Keratinocyte (primary cell): ENCODE measurements around the gene MED17. TPM values are rescaled to one million over a fixed set of nuclear protein-coding genes. Genes with fewer than 3 reads are reported as not detected.

Experiments used
- DNase-seq: peaks from one replicate; pipeline ENCODE4 v3.0.0-alpha.2; 2011; ENCODE audit warnings: low read depth, missing footprints, low spot score
- FAIRE-seq: peaks from 2 replicates; lab custom pipeline; 2011; peaks lifted over from hg19 to GRCh38; lab: Jason Lieb, UNC
- H2AFZ ChIP-seq: 2 replicates; pipeline ENCODE4 v1.6.0; 2012; ENCODE audit warnings: low read length, control low read depth, inconsistent platforms; ENCODE audit not compliant: control insufficient read depth
- H3K27ac ChIP-seq: 2 replicates; pipeline ENCODE4 v1.5.1; 2011; ENCODE audit warnings: low read length; ENCODE audit not compliant: control insufficient read depth, insufficient read depth
- H3K27me3 ChIP-seq: 3 replicates; pipeline ENCODE4 v1.6.0; 2011; ENCODE audit warnings: low read length; ENCODE audit not compliant: control insufficient read depth, insufficient read depth; ENCODE audit errors: extremely low read depth
- H3K36me3 ChIP-seq, 2 experiments: 2 replicates in 1 of 2; 3 replicates in 1 of 2; pipeline ENCODE4 v1.5.1; 2011; ENCODE audit warnings: low read length in 2 of 2, mild to moderate bottlenecking in 1 of 2; ENCODE audit not compliant: control insufficient read depth in 2 of 2, insufficient read depth in 2 of 2; ENCODE audit errors: extremely low read depth in 1 of 2
- H3K4me1 ChIP-seq: 3 replicates; pipeline ENCODE4 v1.5.1; 2011; ENCODE audit warnings: low read length; ENCODE audit not compliant: control insufficient read depth, insufficient read depth; ENCODE audit errors: extremely low read depth
- H3K4me2 ChIP-seq: 3 replicates; pipeline ENCODE4 v1.6.0; 2011; ENCODE audit warnings: low read depth, low read length; ENCODE audit not compliant: control insufficient read depth, insufficient read depth; ENCODE audit errors: extremely low read depth
- H3K4me3 ChIP-seq, 3 experiments: fragments of 200-600 bp in 1 of 3; sonication (generic) in 1 of 3; 2 replicates in 2 of 3; 3 replicates in 1 of 3; pipeline ENCODE4 v1.5.1; 2011 to 2016; ENCODE audit warnings: low read length in 3 of 3, mild to moderate bottlenecking in 3 of 3, control low read depth in 2 of 3, inconsistent platforms in 1 of 3, low read depth in 1 of 3, mixed read lengths in 1 of 3, mixed run types in 1 of 3, moderate library complexity in 1 of 3; ENCODE audit not compliant: control insufficient read depth in 2 of 3, insufficient read depth in 2 of 3; ENCODE audit errors: extremely low read depth in 1 of 3
- H3K79me2 ChIP-seq: 2 replicates; pipeline ENCODE4 v1.6.0; 2012; ENCODE audit warnings: low read length; ENCODE audit not compliant: control insufficient read depth, insufficient read depth
- H3K9ac ChIP-seq: 3 replicates; pipeline ENCODE4 v1.6.0; 2011; ENCODE audit warnings: low read length; ENCODE audit not compliant: control insufficient read depth, insufficient read depth; ENCODE audit errors: extremely low read depth
- H3K9me1 ChIP-seq: 3 replicates; pipeline ENCODE4 v1.6.0; 2011; ENCODE audit warnings: low read length; ENCODE audit not compliant: control insufficient read depth, insufficient read depth; ENCODE audit errors: extremely low read depth
- H3K9me3 ChIP-seq: 2 replicates; pipeline ENCODE4 v1.5.1; 2012; ENCODE audit warnings: low read depth, low read length; ENCODE audit not compliant: control insufficient read depth
- H4K20me1 ChIP-seq: 3 replicates; pipeline ENCODE4 v1.6.0; 2011; ENCODE audit warnings: low read length; ENCODE audit not compliant: control insufficient read depth, insufficient read depth; ENCODE audit errors: extremely low read depth
- EZH2 ChIP-seq: IDR thresholded peaks from one replicate; pipeline ENCODE4 v1.6.1; 2012; ENCODE audit warnings: inconsistent platforms, mild to moderate bottlenecking, low read length, moderate library complexity
- dilution Hi-C: fragments of 300-500 bp; cut with MboI; formaldehyde crosslinking; loops from one replicate; pipeline ENCODE4 v1.7.0; 2020; ENCODE audit warnings: low sequenced_read_pairs; ENCODE audit not compliant: extremely low pct_ligation_motif_present
- polyA plus RNA-seq, 5 experiments: library from polyadenylated mRNA; depleted of rRNA in 3 of 5; stranded (reverse) in 3 of 5; stranded (forward) in 1 of 5; unstranded in 1 of 5; fragments of >200 nt; gene quantifications; 1 replicate in 1 of 5; 2 replicates in 3 of 5; 3 replicates in 1 of 5; pipeline versions ENCODE4 v1.2.1 to v1.2.3, GENCODE V29; 2011 to 2012; ENCODE audit warnings: missing spikeins in 2 of 5, low read depth in 1 of 5, low replicate concordance in 1 of 5
- TF ChIP-seq, protein P1 (sequence below), 3 experiments: IDR thresholded peaks in 1 of 3; conservative IDR thresholded peaks in 1 of 3; optimal IDR thresholded peaks in 1 of 3; 2 replicates in 2 of 3; 3 replicates in 1 of 3; pipeline versions ENCODE3 to v1.5.1; 2011; ENCODE audit warnings: low read length in 3 of 3, mild to moderate bottlenecking in 3 of 3, moderate library complexity in 2 of 3, control low read depth in 1 of 3, inconsistent platforms in 1 of 3; ENCODE audit not compliant: insufficient read depth in 2 of 3; ENCODE audit errors: extremely low read depth in 1 of 3

Gene MED17
- polyA plus RNA-seq, 1 donor (not counting 4 experiments of a cell fraction or from before 2014, with no cell fraction given), result 25.1 TPM

DNA sequence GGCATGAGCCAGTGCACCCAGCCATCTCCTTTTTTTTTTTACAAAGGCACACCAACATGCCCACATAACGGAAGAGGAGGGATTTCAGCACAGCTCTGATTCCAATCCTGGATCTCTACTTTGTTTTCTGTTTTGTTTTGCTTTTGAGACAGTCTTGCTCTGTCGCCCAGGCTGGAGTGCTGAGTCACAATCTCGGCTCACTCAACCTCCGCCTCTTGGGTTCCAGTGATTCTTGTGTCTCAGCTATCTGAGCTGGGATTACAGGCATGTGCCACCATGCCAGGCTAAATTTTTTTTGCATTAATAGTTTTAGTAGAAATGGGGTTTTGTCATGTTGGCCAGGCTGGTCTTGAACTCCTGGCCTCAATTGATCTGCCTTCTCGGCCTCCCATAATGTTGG lies 38.3 kb downstream of the MED17 start:
- H3K36me3 ChIP-seq, result no peaks in the 10 kb centered on the region
- no peak for FAIRE-seq

DNA sequence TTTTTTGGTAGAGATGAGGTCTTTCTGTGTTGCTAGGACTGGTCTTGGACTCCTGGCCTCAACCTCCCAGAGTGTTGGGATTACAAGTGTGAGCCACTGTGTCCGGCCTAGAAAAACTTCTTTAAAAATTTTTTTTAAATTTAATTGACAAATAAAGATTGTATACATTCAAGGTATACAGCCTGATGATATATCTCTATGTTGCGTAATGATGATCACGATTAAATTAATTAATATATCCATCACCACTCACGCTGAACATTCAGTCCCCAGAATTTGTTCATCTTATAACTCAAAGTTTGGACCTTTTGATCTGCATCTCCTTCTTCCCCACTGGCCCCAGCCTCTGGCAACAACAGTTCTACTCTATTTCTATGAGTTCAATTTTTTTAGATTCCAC lies 39.1 kb downstream of the MED17 start:
- dilution Hi-C loops, result no loop called here

More for the DNA sequence above, 38.3 kb downstream of the MED17 start:
- Histone ChIP-seq H2AFZ (no peak overlapping the region), H3K4me3 (no peak overlapping the region), H3K9me1 (no peaks in the 10 kb centered on the region), H3K9ac (no peak overlapping the region), H3K79me2 (no peaks in the 10 kb centered on the region), H3K27ac (no peak overlapping the region), H3K4me1 (no peaks in the 10 kb centered on the region), H3K9me3 (no peaks in the 10 kb centered on the region), H3K4me2 (no peak overlapping the region), H4K20me1 (no peaks in the 10 kb centered on the region), H3K27me3 (no peaks in the 10 kb centered on the region)
- no peak for DNase-seq
- dilution Hi-C loops, result no loop called here
- TF ChIP-seq EZH2, result no peak
- TF ChIP-seq, protein P1, sequence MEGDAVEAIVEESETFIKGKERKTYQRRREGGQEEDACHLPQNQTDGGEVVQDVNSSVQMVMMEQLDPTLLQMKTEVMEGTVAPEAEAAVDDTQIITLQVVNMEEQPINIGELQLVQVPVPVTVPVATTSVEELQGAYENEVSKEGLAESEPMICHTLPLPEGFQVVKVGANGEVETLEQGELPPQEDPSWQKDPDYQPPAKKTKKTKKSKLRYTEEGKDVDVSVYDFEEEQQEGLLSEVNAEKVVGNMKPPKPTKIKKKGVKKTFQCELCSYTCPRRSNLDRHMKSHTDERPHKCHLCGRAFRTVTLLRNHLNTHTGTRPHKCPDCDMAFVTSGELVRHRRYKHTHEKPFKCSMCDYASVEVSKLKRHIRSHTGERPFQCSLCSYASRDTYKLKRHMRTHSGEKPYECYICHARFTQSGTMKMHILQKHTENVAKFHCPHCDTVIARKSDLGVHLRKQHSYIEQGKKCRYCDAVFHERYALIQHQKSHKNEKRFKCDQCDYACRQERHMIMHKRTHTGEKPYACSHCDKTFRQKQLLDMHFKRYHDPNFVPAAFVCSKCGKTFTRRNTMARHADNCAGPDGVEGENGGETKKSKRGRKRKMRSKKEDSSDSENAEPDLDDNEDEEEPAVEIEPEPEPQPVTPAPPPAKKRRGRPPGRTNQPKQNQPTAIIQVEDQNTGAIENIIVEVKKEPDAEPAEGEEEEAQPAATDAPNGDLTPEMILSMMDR (optimal IDR thresholded peaks at IDR 0.05 in 1 of 3, IDR thresholded peaks at IDR 0.05 in 1 of 3, conservative IDR thresholded peaks at IDR 0.05 in 1 of 3; ENCODE audit: extremely low read depth in 1 of 3, insufficient read depth in 2 of 3, low read length in 3 of 3), result no peak

More for the DNA sequence above, 39.1 kb downstream of the MED17 start:
- no peak overlapping the region for H3K4me3 ChIP-seq
- H3K4me2 ChIP-seq, result no peak overlapping the region
- FAIRE-seq, result no peak
- no peak for DNase-seq
- no peaks in the 10 kb centered on the region for H3K27me3 ChIP-seq
- H3K9me1 ChIP-seq, result no peaks in the 10 kb centered on the region
- no peak for TF ChIP-seq EZH2
- TF ChIP-seq, protein P1 (optimal IDR thresholded peaks at IDR 0.05 in 1 of 3, IDR thresholded peaks at IDR 0.05 in 1 of 3, conservative IDR thresholded peaks at IDR 0.05 in 1 of 3; ENCODE audit: extremely low read depth in 1 of 3, insufficient read depth in 2 of 3, low read length in 3 of 3), result no peak
- H2AFZ ChIP-seq, result no peak overlapping the region
- no peak overlapping the region for H3K27ac ChIP-seq
- H3K9ac ChIP-seq, result no peak overlapping the region
- H3K36me3 ChIP-seq, result no peaks in the 10 kb centered on the region
- no peaks in the 10 kb centered on the region for H3K9me3 ChIP-seq
- no peaks in the 10 kb centered on the region for H3K4me1 ChIP-seq
- no peaks in the 10 kb centered on the region for H4K20me1 ChIP-seq
- no peaks in the 10 kb centered on the region for H3K79me2 ChIP-seq
